Activated CD8-positive, alpha-beta memory T cell treated with anti-CD3 and anti-CD28 coated beads, Interleukin-2, amount 50 U/mL, for 1 hour (primary cell): ENCODE results near the gene NCMAP.

ENCODE experiments used
- DNase-seq: peaks from one replicate; pipeline ENCODE4 v3.0.0-alpha.2; 2020; ENCODE audit errors: extremely low read depth

NCMAP gene

GRCh38 chr1:24622218-24622617 is 66.3 kb downstream of the NCMAP start:
- DNase-seq: no peak

- no peak for DNase-seq
Observed at GRCh38 chr1:24632832-24633175, 76.9 kb downstream of the NCMAP start.

- DNase-seq: no peak
Observed at GRCh38 chr1:24635195-24635843, 79.4 kb downstream of the NCMAP start.

- no peak for DNase-seq
Observed at GRCh38 chr1:24636661-24637357, 80.9 kb downstream of the NCMAP start.

GRCh38 chr1:24639094-24639493 is 83.2 kb downstream of the NCMAP start:
- DNase-seq: no peak

- DNase-seq: no peak
Observed at GRCh38 chr1:24639881-24640280, 84.0 kb downstream of the NCMAP start.

- DNase-seq: no peak
Observed at GRCh38 chr1:24640288-24640687, 84.4 kb downstream of the NCMAP start.

- DNase-seq: no peak
Observed at GRCh38 chr1:24641646-24642151, 85.8 kb downstream of the NCMAP start.

- peak; percentile 100 for DNase-seq
Observed at GRCh38 chr1:24642481-24643362, 86.8 kb downstream of the NCMAP start, which contains the start of gene SRRM1. SRRM1 (plus strand) TSS chr1:24643302; CDS start chr1:24643327, 25 bp downstream.

GRCh38 chr1:24643363-24644099 is 87.6 kb downstream of the NCMAP start:
- DNase-seq: no peak

- DNase-seq: no peak
Observed at GRCh38 chr1:24644100-24644384, 88.2 kb downstream of the NCMAP start.

GRCh38 chr1:24648919-24649318 is 93.0 kb downstream of the NCMAP start:
- DNase-seq: no peak

- no peak for DNase-seq
Observed at GRCh38 chr1:24652382-24652781, 96.5 kb downstream of the NCMAP start.

GRCh38 chr1:24654010-24654409 is 98.1 kb downstream of the NCMAP start:
- DNase-seq: no peak

GRCh38 chr1:24656046-24656445 is 100.2 kb downstream of the NCMAP start:
- DNase-seq: no peak

- no peak for DNase-seq
Observed at GRCh38 chr1:24657781-24658180, 101.9 kb downstream of the NCMAP start.
